Eye (tissue), 1 donor: ENCODE results near the gene OPCML.

Experiments used
- DNase-seq: peaks from one replicate; pipeline ENCODE4 v3.0.0-alpha.2; 2015

Gene OPCML

GRCh38 chr11:132822276-132822675 is 710.0 kb downstream of the OPCML start:
- peak; percentile 55 for DNase-seq

GRCh38 chr11:132821499-132821898 is 710.8 kb downstream of the OPCML start:
- DNase-seq = no peak

DNA sequence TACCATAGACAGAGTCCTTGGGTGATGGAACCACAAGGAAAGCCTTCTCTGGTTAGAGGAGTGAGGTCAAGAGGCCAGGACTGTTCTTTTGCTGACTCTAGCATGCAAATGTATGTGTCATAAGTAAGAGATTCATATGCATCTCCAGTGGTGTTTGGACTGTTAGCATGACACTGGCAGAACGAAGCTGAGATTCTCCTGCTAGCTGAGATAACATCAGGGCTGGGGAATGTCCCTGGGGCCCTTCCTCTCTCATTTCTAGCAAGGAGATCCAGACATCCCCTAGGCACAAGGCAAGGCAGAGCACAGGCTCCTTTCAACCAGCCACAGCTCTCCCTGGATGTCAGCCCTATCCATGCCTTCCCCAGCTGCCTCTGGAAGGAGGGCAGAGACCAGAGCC is 711.3 kb downstream of the OPCML start:
- DNase-seq = no peak

- DNase-seq = no peak
Observed at GRCh38 chr11:132818951-132819350, 713.4 kb downstream of the OPCML start.

DNA sequence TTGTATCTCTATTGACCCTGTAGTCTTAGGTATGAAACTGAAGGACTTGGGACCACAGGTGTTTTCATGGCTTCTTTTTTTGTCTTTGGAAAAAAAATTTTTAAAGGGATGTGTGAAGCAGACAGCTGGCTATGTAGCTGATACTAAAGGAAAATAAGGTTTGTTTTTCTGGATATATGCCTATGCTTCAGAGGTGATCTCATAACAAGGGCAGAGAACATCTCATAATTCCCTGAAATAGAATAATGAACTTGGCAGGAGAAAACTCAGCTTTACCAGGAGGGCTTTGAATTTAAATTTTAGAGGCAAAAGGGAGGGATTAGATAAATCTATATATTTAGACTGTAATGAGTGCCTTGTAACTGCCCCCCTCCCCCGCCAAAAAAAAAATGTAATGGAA is 714.9 kb downstream of the OPCML start:
- no peak for DNase-seq

GRCh38 chr11:132814410-132814809 is 717.9 kb downstream of the OPCML start:
- DNase-seq = peak; percentile 46

DNA sequence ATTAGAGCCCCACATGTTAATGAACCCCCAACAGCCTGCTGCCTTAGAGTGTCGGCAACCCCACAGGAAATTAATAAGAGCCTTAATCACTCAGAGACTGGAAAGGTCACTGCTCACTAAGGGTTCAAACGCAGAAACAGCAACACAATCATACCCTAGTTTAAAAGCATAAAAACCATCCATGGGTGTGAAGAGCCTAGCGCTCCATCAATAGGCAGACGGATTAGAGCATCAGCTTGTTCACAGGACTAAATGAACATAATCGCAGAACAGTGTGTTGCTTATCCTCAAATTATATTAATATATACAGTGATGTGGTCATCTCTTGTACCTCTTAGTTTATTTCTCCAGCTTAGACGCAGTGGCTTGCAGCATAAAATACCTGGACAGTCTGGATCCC is 720.7 kb downstream of the OPCML start:
- DNase-seq = peak; percentile 53

GRCh38 chr11:132809070-132809469 is 723.2 kb downstream of the OPCML start:
- no peak for DNase-seq

- DNase-seq = no peak
Observed at GRCh38 chr11:132804258-132804657, 728.0 kb downstream of the OPCML start.

DNA sequence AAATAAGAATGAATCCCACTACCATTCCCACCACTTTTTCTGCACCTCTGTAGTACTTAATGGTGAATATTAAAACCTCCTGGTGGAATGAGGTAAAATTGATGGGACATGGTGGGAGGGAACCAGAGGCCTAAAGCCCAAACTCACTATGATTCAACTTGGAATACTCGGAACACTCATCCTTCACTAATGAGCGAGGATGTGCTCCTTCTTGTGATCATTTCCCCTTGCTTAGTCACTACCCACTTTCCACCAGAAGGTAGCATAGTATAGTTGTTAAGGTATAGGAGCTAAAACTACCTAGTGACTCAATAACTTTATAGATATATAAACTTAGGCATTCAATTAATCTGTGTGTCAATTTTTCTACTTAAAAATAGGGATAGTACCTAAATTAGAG is 728.9 kb downstream of the OPCML start:
- DNase-seq = no peak

DNA sequence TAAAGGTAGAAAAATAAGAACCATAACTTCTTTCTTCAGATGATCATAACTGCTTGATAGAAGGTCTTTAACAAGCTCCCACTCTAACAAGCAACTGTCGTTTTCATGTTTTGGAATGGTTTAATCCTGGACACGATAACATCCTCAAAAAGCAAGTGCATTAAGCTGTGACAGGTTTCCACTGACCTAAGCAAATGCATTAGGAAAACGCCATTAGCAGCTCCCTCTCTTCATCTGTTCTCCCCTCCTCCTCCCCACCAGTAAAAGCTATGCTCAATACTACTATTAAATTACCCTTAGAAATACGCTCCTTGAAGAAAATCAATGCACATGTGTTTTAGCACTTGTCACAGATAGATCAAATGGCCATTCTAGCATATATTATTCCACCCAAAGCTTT is 729.4 kb downstream of the OPCML start:
- peak; percentile 56 for DNase-seq

- no peak for DNase-seq
Observed at GRCh38 chr11:132793831-132794230, 738.5 kb downstream of the OPCML start.

DNA sequence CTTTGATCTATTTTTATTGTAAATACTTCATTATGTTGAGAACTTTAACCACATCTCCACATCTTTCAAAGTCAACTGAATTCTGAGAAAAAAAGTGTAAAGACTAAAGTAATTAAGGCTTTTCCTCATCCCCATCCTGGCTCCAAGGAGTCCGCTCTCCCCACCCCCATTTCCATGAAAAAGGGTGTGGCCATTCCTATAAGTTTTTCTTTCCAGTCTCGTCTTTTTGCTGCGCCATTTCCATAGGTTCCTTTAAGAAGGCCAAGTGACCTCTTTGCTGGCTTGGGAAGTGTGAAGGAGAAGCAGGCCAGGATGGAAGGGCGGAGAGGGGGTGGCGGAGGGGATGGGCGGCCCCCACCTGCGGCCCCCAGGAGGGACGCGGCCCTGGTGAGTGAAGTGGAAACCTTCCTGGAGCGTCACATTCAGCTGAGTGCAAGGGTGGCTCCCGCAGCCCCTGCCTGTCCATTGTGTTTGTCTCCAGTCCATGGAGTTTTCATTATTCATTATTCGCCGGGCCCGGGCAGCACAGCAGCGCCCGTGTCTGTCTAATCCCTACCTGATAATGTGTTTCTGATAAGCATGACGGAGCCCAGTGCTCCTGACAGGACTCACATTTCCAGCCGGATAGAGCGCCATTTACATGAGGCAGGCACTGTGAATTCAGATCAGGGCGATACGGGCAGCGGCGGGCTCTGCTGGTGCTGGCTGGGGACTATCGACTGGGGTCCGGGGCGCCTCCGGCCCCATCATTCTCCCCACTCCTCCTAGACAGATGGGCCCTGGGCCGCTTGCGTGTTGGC is 739.8 kb downstream of the OPCML start:
- peak; percentile 28 for DNase-seq

- DNase-seq = no peak
Observed at GRCh38 chr11:132790971-132791370, 741.3 kb downstream of the OPCML start.

GRCh38 chr11:132790466-132790865 is 741.8 kb downstream of the OPCML start:
- no peak for DNase-seq

DNA sequence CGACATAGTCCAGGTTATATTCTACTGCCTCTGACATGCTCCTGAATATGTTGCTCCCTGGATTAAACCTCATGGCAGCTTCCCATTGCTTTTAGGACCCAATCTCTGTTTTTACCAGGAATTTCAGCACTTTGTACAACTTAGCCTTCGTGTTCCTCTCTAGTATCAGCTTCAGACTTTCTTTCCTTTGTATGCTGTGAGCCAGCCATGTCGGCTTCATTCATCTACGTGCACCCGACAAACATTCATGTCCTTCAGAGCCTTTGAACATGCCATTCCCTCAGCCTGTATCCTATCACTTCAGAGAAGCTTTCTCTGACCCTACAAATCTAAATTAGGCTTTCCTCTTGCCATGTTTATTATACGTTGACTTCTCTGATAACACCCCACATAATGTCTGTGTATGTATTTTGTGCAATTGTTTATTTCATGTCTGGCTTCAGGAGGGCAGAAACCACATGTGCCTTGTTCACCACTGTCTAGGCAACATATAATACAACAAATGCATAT is 743.4 kb downstream of the OPCML start:
- no peak for DNase-seq

DNA sequence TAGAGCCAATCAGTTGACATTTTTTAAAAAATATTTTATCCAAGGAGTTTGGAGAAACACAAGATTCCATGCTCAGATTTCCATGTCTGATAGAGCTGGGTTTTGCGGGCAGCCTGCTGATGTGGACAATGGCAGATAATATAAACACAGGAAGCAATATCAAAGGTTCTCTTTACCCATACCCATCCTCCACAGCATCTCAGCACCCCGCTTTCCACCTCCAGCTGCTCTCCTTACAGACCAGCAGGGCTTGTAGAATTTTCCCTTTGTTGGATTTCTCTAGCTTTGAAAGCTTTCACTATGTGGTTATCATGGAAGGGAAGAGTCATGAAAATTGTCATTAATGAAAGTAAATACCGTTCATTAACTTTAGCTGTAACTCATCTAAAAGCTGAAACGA is 746.4 kb downstream of the OPCML start:
- no peak for DNase-seq

DNA sequence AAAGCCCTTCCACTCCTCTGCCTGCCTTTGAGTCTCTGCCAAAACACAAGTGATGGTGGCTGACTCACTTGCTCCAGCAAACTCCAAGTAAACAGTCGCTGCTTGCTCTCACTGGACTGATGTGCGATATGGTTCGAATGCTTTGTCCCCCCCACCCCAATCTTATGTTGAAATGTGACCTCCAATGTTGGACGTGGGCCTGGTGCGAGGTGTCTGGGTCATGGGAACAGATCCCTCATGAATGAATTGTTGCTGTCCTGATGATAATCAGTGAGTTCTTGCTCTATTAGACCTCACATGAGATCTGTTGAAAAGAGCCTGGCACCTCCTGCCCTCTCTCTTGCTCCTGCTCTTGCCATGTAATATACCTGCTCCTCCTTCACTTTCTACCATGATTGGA is 747.9 kb downstream of the OPCML start:
- no peak for DNase-seq

- no peak for DNase-seq
Observed at GRCh38 chr11:132782102-132782501, 750.2 kb downstream of the OPCML start.

GRCh38 chr11:132780046-132780445 is 752.3 kb downstream of the OPCML start:
- DNase-seq = peak; percentile 55

GRCh38 chr11:132779497-132779896 is 752.8 kb downstream of the OPCML start:
- peak; percentile 35 for DNase-seq

DNA sequence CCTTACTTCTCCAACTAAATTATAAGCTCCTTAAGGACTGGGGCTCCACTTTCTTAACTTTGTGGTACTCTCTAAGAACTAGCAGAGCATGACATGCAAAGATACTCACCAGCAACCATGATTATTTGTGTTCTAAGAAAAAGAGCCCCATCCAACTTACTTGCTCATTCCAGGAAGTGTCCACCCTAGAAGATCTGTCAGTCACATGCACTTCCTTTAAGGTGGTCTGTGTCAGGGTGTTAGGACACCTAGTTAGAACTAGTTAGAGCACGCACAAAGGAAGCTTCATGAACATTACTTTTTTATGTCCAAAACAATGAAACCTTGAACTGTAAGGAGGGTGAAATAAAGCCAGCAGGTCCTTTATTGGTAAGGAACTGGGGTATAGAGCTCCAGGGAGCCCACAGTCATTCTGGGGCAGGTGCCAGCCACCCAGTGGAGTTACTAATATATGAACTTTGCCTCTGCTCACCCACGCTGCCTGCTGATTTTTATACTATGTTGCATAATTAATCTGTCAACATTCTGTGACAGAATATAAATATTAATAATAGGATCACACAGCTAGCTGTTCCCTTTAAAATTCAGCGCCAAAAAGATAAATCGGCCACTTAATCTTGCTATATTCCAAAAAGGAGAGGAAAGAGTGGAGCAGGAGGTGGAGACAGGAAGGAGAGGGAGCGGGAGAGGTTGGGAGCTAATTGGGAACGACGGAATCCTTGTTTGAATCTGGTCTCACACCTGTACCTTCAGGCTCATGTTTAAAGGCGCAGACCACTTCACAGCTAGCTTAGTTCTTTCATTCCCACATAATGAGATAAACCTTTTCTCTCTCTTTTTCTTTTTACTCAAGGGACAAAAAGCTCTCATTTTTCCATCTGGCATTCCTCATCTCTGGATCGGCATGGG is 755.0 kb downstream of the OPCML start:
- DNase-seq = no peak

- no peak for DNase-seq
Observed at GRCh38 chr11:132773751-132774150, 758.5 kb downstream of the OPCML start.
